ENCODE data around the gene NUDT4. TPM values are rescaled to one million over a fixed set of nuclear protein-coding genes. Genes with fewer than 3 reads are reported as not detected.
"Not testable (repeated sequence)": the region's sequence is repeated elsewhere in the genome, so short reads cannot be mapped to it uniquely, and the experiment has no call there.

NUDT4 gene
- total RNA-seq, 4 donors from 2014 or later: 54.4 to 84.3 (median 69.9) TPM

- H3K4me1 ChIP-seq: peaks cover 0 to 35% (median 0%) of the 10 kb centered on the region in 4 donors
- no peaks in the 10 kb centered on the region for H3K9me3 ChIP-seq
- WGBS, 2 donors: 85 to 88% methylated on average over 2 of the region's 2 CpGs
- no peak overlapping the region for H3K27ac ChIP-seq
- H3K27me3 ChIP-seq: no peaks in the 10 kb centered on the region
- no peak overlapping the region for H3K4me3 ChIP-seq
- DNase-seq (ENCODE audit: low spot score in 2 of 2): no peak
- H3K36me3 ChIP-seq: peaks cover 0 to 34% (median 0%) of the 10 kb centered on the region in 3 donors
- TF ChIP-seq POLR2A (IDR thresholded peaks at IDR 0.05) (no peak), CTCF (IDR thresholded peaks at IDR 0.05) (no peak), EP300 (IDR thresholded peaks at IDR 0.05) (no peak)
These were observed 30.2 kb downstream of the NUDT4 start for GRCh38 chr12:93407963-93408283.

DNA sequence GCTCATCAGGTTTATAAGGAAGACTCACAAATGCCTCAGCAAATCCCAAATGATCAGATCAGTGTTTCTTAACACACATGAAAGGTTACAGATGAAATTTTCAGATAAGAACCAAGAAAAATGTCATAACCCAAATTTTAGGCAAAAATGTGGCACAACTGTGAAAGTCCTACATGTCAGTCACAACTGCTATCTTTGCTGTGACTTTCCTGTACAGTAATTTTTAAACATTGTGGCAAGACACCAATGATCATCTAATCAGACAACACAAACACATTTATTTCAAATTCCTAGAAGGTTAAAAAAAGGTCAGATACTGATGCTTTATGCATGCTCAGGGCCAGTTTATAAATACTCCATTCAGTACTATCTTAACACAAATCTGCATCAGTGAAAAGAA lies 31.1 kb downstream of the NUDT4 start:
- H3K4me1 ChIP-seq: peaks cover 0 to 42% (median 0%) of the 10 kb centered on the region in 4 donors
- TF ChIP-seq EP300 (IDR thresholded peaks at IDR 0.05) (no peak), CTCF (IDR thresholded peaks at IDR 0.05) (no peak), POLR2A (IDR thresholded peaks at IDR 0.05) (no peak)
- peaks cover 0 to 25% (median 0%) of the 10 kb centered on the region in 3 donors for H3K36me3 ChIP-seq

DNA sequence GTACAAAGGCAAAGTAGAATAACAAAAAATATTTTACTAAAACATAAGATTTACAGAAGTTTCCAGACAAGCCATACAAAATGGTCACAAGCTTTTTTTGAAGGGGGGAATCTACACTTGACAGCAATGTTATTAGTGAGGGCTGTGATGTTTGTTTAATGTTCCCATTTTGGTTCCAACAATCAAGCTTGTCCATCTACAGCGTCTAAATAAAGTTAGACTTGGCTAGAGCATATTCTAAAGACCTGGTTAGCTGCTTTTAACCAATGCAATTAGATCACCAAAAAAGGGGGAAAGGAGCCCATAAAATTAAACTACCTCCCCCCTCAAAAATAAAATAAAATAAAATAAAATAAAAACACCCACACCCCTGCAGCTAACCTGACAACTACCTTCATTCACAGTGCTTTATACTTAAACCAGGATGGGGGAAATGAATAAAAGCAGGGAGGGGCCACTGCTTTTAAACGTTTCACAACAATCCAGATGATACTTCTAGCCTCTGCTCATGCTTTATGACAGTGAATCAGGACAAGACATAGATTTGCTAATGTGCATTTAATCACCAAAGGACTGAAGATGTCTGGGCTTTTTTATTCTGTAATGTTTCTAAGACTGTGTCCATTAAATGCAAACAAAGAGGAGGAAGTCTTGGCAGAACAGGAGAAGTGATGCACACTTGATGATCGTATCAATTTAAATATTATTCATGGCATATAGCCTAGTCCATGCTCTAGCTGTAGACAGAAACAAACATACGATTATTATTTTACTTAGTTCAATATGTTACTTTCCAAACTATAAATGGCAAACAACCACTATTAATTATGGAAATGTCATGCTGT lies 31.8 kb downstream of the NUDT4 start:
- Histone ChIP-seq H3K4me1 (peaks cover 0 to 37% (median under 1%) of the 10 kb centered on the region in 4 donors), H3K36me3 (peaks cover 0 to 25% (median 0%) of the 10 kb centered on the region in 3 donors)
- H3K27me3 ChIP-seq; H3K27ac ChIP-seq; DNase-seq (ENCODE audit: low spot score in 2 of 2); H3K4me3 ChIP-seq; H3K9me3 ChIP-seq: not testable (repeated sequence)
- 49 to 50% methylated on average over 4 of the region's 4 CpGs for WGBS, 2 donors

More for the DNA sequence above, 31.1 kb downstream of the NUDT4 start:
- Histone ChIP-seq H3K4me3 (no peak overlapping the region), H3K9me3 (no peaks in the 10 kb centered on the region), H3K27me3 (no peaks in the 10 kb centered on the region), H3K27ac (no peak overlapping the region)
- no peak for DNase-seq (ENCODE audit: low spot score in 2 of 2)

GRCh38 chr12:93411060-93411459 lies 33.3 kb downstream of the NUDT4 start:
- not testable (repeated sequence) for DNase-seq (ENCODE audit: low spot score in 2 of 2); H3K4me3 ChIP-seq; H3K9me3 ChIP-seq; H3K27me3 ChIP-seq; H3K27ac ChIP-seq
- H3K4me1 ChIP-seq: peaks cover 0 to 44% (median 10%) of the 10 kb centered on the region in 4 donors
- peaks cover 0 to 25% (median 0%) of the 10 kb centered on the region in 3 donors for H3K36me3 ChIP-seq
- WGBS, 2 donors: 59 to 60% methylated on average over 6 of the region's 6 CpGs

GRCh38 chr12:93412396-93412795 lies 34.7 kb downstream of the NUDT4 start:
- H3K27ac ChIP-seq; DNase-seq (ENCODE audit: low spot score in 2 of 2); H3K9me3 ChIP-seq; H3K4me3 ChIP-seq; H3K27me3 ChIP-seq: not testable (repeated sequence)
- Histone ChIP-seq H3K4me1 (peaks cover 0 to 54% (median 12%) of the 10 kb centered on the region in 4 donors), H3K36me3 (peaks cover 0 to 17% (median 0%) of the 10 kb centered on the region in 3 donors)
- 95 to 97% methylated on average over 8 of the region's 8 CpGs for WGBS, 2 donors

- no peak overlapping the region for H3K27ac ChIP-seq
- TF ChIP-seq EP300 (IDR thresholded peaks at IDR 0.05): no peak
- no peak for TF ChIP-seq CTCF (IDR thresholded peaks at IDR 0.05)
- TF ChIP-seq POLR2A (IDR thresholded peaks at IDR 0.05): no peak
- no peaks in the 10 kb centered on the region for H3K27me3 ChIP-seq
- no peak for DNase-seq (ENCODE audit: low spot score in 2 of 2)
- peaks cover 0 to 14% (median 0%) of the 10 kb centered on the region in 3 donors for H3K36me3 ChIP-seq
- 68 to 92% methylated on average over 3 of the region's 3 CpGs for WGBS, 2 donors
- H3K4me1 ChIP-seq: peaks cover 0 to 56% (median 12%) of the 10 kb centered on the region in 4 donors
- H3K4me3 ChIP-seq: no peak overlapping the region
- H3K9me3 ChIP-seq: no peaks in the 10 kb centered on the region
These were observed 35.3 kb downstream of the NUDT4 start for GRCh38 chr12:93413064-93413463.

Measured in tibial nerve (tissue), 4 donors.